CD14-positive monocyte (primary cell): Measurements from ENCODE around the gene CEP250. TPM values are rescaled to one million over a fixed set of nuclear protein-coding genes. Genes with fewer than 3 reads are reported as not detected.
A peak's percentile ranks its signal among the peaks of the same experiment; 100 is the strongest.

ENCODE experiments used
- DNase-seq, 3 donors: peaks; one replicate each; pipeline ENCODE4 v3.0.0-alpha.2; 2011 to 2022
- H2AFZ ChIP-seq: 2 replicates; pipeline ENCODE4 v1.6.0; 2012; ENCODE audit warnings: mild to moderate bottlenecking, low read depth, low read length, inconsistent platforms; ENCODE audit not compliant: insufficient read depth, poor library complexity, severe bottlenecking
- H3K27ac ChIP-seq, 2 donors: 1 replicate in 1 of 2; 2 replicates in 1 of 2; pipeline ENCODE4 v1.5.1; 2012 to 2013; ENCODE audit warnings: low read length in 2 of 2, control low read depth in 1 of 2, inconsistent platforms in 1 of 2, low read depth in 1 of 2, mild to moderate bottlenecking in 1 of 2
- H3K27me3 ChIP-seq, 2 donors: one replicate each; pipeline versions ENCODE4 v1.6.0 to v1.6.1; 2011 to 2013; ENCODE audit warnings: low read length in 2 of 2; ENCODE audit not compliant: control insufficient read depth in 2 of 2, insufficient read depth in 2 of 2
- H3K36me3 ChIP-seq, 2 donors: replicated peaks in 1 of 2; 1 replicate in 1 of 2; 2 replicates in 1 of 2; pipeline versions ENCODE4 v1.5.1 to v1.6.1; 2012 to 2013; ENCODE audit warnings: low read length in 2 of 2, control low read depth in 1 of 2, inconsistent platforms in 1 of 2, mild to moderate bottlenecking in 1 of 2; ENCODE audit not compliant: insufficient read depth in 2 of 2, control insufficient read depth in 1 of 2
- H3K4me1 ChIP-seq, 2 donors: 1 replicate in 1 of 2; 2 replicates in 1 of 2; pipeline versions ENCODE4 v1.5.1 to v1.6.1; 2012 to 2013; ENCODE audit warnings: low read length in 2 of 2, control low read depth in 1 of 2, inconsistent platforms in 1 of 2, mild to moderate bottlenecking in 1 of 2, moderate library complexity in 1 of 2; ENCODE audit not compliant: insufficient read depth in 2 of 2, control insufficient read depth in 1 of 2
- H3K4me2 ChIP-seq: replicated peaks from 2 replicates; pipeline ENCODE3; 2012; ENCODE audit warnings: low read length, moderate library complexity, mild to moderate bottlenecking; ENCODE audit not compliant: poor library complexity, severe bottlenecking; ENCODE audit errors: extremely low read depth
- H3K4me3 ChIP-seq, 3 experiments: fragments of 200-600 bp in 1 of 3; sonication (generic) in 1 of 3; replicated peaks in 1 of 3; 1 replicate in 2 of 3; 2 replicates in 1 of 3; pipeline ENCODE4 v1.5.1; 2011 to 2013; ENCODE audit warnings: low read length in 3 of 3, mild to moderate bottlenecking in 3 of 3, control low read depth in 2 of 3, low read depth in 2 of 3, inconsistent platforms in 1 of 3, moderate library complexity in 1 of 3
- H3K79me2 ChIP-seq: 2 replicates; pipeline ENCODE4 v1.6.0; 2012; ENCODE audit warnings: mild to moderate bottlenecking, control low read depth, inconsistent platforms, low read length, moderate library complexity; ENCODE audit not compliant: insufficient read depth
- H3K9ac ChIP-seq: 2 replicates; pipeline ENCODE4 v1.6.0; 2017; ENCODE audit warnings: low read length, mild to moderate bottlenecking; ENCODE audit not compliant: insufficient read depth, poor library complexity, severe bottlenecking
- H3K9me3 ChIP-seq, 2 donors: replicated peaks in 1 of 2; 1 replicate in 1 of 2; 2 replicates in 1 of 2; pipeline versions ENCODE4 v1.5.1 to v1.6.1; 2012 to 2013; ENCODE audit warnings: low read length in 2 of 2, control low read depth in 1 of 2; ENCODE audit not compliant: control insufficient read depth in 1 of 2, insufficient read depth in 1 of 2
- H4K20me1 ChIP-seq: 2 replicates; pipeline ENCODE4 v1.6.0; 2012; ENCODE audit warnings: mild to moderate bottlenecking, low read length, control low read depth, moderate library complexity; ENCODE audit not compliant: insufficient read depth
- H3K27ac Mint-ChIP-seq, 7 donors: one replicate each; pipeline ENCODE4 v1.8.0; 2020; ENCODE audit warnings: mild to moderate bottlenecking in 7 of 7, mixed read lengths in 7 of 7, moderate library complexity in 6 of 7, inconsistent platforms in 2 of 7
- H3K27me3 Mint-ChIP-seq, 3 donors: one replicate each; pipeline ENCODE4 v1.8.0; 2021 to 2022; ENCODE audit warnings: low read depth in 3 of 3, mild to moderate bottlenecking in 3 of 3, mixed read lengths in 3 of 3, moderate library complexity in 3 of 3, inconsistent platforms in 1 of 3
- H3K36me3 Mint-ChIP-seq, 2 donors: one replicate each; pipeline ENCODE4 v1.8.0; 2020; ENCODE audit warnings: mixed read lengths in 2 of 2, inconsistent platforms in 1 of 2, mild to moderate bottlenecking in 1 of 2
- H3K4me1 Mint-ChIP-seq: one replicate; pipeline ENCODE4 v1.8.0; 2020; ENCODE audit warnings: mild to moderate bottlenecking, mixed read lengths
- H3K4me3 Mint-ChIP-seq, 2 donors: one replicate each; pipeline ENCODE4 v1.8.0; 2020; ENCODE audit warnings: mild to moderate bottlenecking in 2 of 2, mixed read lengths in 2 of 2, moderate library complexity in 1 of 2
- H3K9me3 Mint-ChIP-seq, 7 donors: one replicate each; pipeline ENCODE4 v1.8.0; 2020 to 2022; ENCODE audit warnings: mixed read lengths in 7 of 7, mild to moderate bottlenecking in 6 of 7, moderate library complexity in 6 of 7, inconsistent platforms in 2 of 7
- WGBS: methylation state at CpG from one replicate; pipeline ENCODE4 v1.1.5; 2013; ENCODE audit warnings: missing lambda C conversion rate; ENCODE audit not compliant: insufficient coverage; 5-methylcytosine and 5-hydroxymethylcytosine counted together
- intact Hi-C, 2 donors: fragments of 100-400 bp; cut with micrococcal nuclease; formaldehyde crosslinking; loops; one replicate each; pipeline versions ENCODE4 v1.15.0 to v1.15.1; 2023
- polyA plus RNA-seq, 3 donors: library from polyadenylated mRNA; depleted of rRNA in 1 of 3; unstranded in 2 of 3; stranded (reverse) in 1 of 3; fragments of 300-500 nt in 2 of 3; fragments of >200 nt in 1 of 3; fragmentation: Illumina TruSeq in 2 of 3; gene quantifications; 1 replicate in 2 of 3; 2 replicates in 1 of 3; pipeline ENCODE4 v1.2.3, GENCODE V29; 2012 to 2021
- TF ChIP-seq, protein P1 (sequence below): fragments of 200-600 bp; IDR thresholded peaks from one replicate; pipeline ENCODE4 v1.8.0; 2022; ENCODE audit warnings: antibody characterized with exemption, mild to moderate bottlenecking

CEP250 gene
- polyA plus RNA-seq, 3 donors: 0.81 to 5.9 (median 1.2) TPM

DNA sequence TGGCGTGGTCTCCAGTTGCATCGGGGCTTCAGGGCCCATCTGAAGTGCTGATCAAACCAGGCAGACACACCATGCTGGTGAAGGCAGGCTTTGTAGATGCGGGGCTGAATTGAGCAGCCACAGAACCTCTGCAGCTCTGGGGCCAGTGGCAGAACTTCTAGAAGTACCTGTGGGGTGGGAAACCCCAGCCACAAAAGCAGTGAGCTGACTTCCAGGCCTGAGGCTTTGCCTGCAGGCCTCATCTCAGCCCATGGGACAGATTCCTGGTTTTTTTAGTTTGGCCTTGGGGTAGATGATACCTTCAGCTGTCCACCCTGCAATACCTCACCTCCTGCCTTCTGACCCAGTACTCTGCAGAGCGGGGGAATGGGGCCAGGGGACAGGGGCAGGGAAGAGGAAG is 59.9 kb downstream of the CEP250 start:
- Histone ChIP-seq H3K9ac (no peak overlapping the region), H4K20me1 (no peaks in the 10 kb centered on the region), H3K36me3 (peaks cover 33 to 55% of the 10 kb centered on the region in 2 donors), H3K79me2 (no peaks in the 10 kb centered on the region), H3K4me3 (no peak overlapping the region), H3K4me2 (no peak overlapping the region), H3K9me3 (no peaks in the 10 kb centered on the region), H3K27ac (no peak overlapping the region), H2AFZ (no peak overlapping the region), H3K4me1 (no peaks in the 10 kb centered on the region), H3K27me3 (no peaks in the 10 kb centered on the region)
- Mint-ChIP-seq H3K27me3 (peaks cover 0 to 2% (median 0%) of the 10 kb centered on the region in 3 donors), H3K36me3 (peaks cover 35 to 44% of the 10 kb centered on the region in 2 donors), H3K9me3 (no peaks in the 10 kb centered on the region), H3K27ac (peak overlapping the region in 1 of 7 donors; percentile 40), H3K4me3 (no peak overlapping the region), H3K4me1 (no peaks in the 10 kb centered on the region)
- TF ChIP-seq, protein P1, sequence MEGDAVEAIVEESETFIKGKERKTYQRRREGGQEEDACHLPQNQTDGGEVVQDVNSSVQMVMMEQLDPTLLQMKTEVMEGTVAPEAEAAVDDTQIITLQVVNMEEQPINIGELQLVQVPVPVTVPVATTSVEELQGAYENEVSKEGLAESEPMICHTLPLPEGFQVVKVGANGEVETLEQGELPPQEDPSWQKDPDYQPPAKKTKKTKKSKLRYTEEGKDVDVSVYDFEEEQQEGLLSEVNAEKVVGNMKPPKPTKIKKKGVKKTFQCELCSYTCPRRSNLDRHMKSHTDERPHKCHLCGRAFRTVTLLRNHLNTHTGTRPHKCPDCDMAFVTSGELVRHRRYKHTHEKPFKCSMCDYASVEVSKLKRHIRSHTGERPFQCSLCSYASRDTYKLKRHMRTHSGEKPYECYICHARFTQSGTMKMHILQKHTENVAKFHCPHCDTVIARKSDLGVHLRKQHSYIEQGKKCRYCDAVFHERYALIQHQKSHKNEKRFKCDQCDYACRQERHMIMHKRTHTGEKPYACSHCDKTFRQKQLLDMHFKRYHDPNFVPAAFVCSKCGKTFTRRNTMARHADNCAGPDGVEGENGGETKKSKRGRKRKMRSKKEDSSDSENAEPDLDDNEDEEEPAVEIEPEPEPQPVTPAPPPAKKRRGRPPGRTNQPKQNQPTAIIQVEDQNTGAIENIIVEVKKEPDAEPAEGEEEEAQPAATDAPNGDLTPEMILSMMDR: no peak
- intact Hi-C loops: no loop called here
- no peak for DNase-seq
- WGBS: 100% methylated on average over 3 of the region's 4 CpGs

DNA sequence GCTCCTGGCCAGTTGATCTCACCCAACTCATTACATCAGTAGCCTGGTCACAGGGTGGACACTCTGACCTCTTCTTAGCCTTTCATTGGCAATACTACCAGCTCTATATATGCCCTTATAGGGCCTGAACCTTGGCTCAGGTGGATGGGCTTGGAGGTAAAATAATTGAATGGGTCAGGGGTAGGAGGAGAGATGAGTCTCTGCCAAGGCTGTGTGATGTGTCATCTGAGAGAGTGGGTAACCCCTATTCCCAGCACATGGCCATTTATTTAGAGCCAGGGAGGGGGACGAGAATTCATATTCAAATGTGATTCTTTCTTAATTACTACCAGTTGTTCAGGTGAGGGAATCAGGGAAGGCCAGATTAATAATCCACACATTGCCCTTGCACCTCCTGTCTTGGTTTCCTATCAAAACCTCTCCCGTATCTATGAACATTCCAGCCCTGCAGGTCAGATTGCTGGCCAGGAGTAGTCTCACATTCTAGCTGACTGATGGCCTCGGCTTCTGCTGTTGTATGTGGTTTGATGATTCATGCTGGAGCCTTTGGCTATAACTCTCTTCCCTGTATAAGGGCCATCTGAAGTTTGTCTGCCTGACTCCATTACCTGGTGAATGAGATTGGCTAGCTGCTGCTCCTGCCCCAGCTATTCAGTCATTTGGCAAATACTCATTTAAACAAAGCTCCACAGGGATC is 60.7 kb downstream of the CEP250 start:
- Histone ChIP-seq H3K36me3 (peaks cover 27 to 47% of the 10 kb centered on the region in 2 donors), H3K79me2 (no peaks in the 10 kb centered on the region)
- H3K27ac Mint-ChIP-seq: no peak overlapping the region

More for the DNA sequence above, 60.7 kb downstream of the CEP250 start:
- 83% methylated on average over 1 of the region's 3 CpGs for WGBS
- peaks cover 0 to 3% (median 2%) of the 10 kb centered on the region in 3 donors for H3K27me3 Mint-ChIP-seq
- no peaks in the 10 kb centered on the region for H3K9me3 ChIP-seq
- intact Hi-C loops: no loop called here
- H3K27ac ChIP-seq: no peak overlapping the region
- no peak overlapping the region for H3K4me3 Mint-ChIP-seq
- H2AFZ ChIP-seq: no peak overlapping the region
- H3K36me3 Mint-ChIP-seq: peaks cover 30 to 38% of the 10 kb centered on the region in 2 donors
- H4K20me1 ChIP-seq: no peaks in the 10 kb centered on the region
- no peaks in the 10 kb centered on the region for H3K9me3 Mint-ChIP-seq
- no peaks in the 10 kb centered on the region for H3K4me1 Mint-ChIP-seq
- H3K4me1 ChIP-seq: no peaks in the 10 kb centered on the region
- no peaks in the 10 kb centered on the region for H3K27me3 ChIP-seq
- no peak overlapping the region for H3K4me3 ChIP-seq
- H3K9ac ChIP-seq: no peak overlapping the region
- no peak overlapping the region for H3K4me2 ChIP-seq
- no peak for DNase-seq
- TF ChIP-seq, protein P1: no peak
